SH-SY5Y (cell line): ENCODE measurements around the gene TRIO.

Source experiments
- GATA2 ChIP-seq: IDR thresholded peaks from 2 replicates; pipeline ENCODE4 v1.6.1; 2011; ENCODE audit warnings: mild to moderate bottlenecking, low read depth, low read length
- GATA3 ChIP-seq: IDR thresholded peaks from 2 replicates; pipeline ENCODE4 v1.6.1; 2011; ENCODE audit warnings: low read depth, mild to moderate bottlenecking, low read length, moderate library complexity

DNA sequence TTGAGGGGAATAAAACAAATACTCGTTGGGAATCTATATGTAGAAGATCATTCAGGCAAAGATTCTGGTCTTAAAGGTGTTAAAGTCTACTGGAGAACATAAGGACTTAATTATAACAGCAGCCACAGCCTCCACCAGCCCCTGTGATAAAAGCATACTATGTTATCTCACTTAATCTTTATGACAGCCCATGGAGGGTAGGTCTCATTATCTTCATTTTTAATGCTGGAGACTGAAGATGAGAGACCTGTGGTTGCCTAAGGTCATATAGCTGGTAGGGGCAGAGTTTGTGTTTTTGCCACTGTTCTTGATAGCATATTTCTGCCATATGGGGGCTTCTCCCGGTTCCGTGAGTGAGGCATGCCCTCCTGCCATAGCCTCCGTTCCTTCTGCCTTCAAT, 88.7 kb downstream of the TRIO start:
- no peak for TF ChIP-seq GATA2
- TF ChIP-seq GATA3, result no peak
